WI38 (cell line): ENCODE measurements around the gene ANK2.

Experiments
- H3K4me3 ChIP-seq: 2 replicates; pipeline ENCODE4 v1.5.1; 2011; ENCODE audit warnings: low read depth, mild to moderate bottlenecking, control low read depth, low read length
- CTCF ChIP-seq: IDR thresholded peaks from 2 replicates; pipeline ENCODE4 v1.5.1; 2012; ENCODE audit warnings: low read depth, mild to moderate bottlenecking, control low read depth, low read length

ANK2 gene

DNA sequence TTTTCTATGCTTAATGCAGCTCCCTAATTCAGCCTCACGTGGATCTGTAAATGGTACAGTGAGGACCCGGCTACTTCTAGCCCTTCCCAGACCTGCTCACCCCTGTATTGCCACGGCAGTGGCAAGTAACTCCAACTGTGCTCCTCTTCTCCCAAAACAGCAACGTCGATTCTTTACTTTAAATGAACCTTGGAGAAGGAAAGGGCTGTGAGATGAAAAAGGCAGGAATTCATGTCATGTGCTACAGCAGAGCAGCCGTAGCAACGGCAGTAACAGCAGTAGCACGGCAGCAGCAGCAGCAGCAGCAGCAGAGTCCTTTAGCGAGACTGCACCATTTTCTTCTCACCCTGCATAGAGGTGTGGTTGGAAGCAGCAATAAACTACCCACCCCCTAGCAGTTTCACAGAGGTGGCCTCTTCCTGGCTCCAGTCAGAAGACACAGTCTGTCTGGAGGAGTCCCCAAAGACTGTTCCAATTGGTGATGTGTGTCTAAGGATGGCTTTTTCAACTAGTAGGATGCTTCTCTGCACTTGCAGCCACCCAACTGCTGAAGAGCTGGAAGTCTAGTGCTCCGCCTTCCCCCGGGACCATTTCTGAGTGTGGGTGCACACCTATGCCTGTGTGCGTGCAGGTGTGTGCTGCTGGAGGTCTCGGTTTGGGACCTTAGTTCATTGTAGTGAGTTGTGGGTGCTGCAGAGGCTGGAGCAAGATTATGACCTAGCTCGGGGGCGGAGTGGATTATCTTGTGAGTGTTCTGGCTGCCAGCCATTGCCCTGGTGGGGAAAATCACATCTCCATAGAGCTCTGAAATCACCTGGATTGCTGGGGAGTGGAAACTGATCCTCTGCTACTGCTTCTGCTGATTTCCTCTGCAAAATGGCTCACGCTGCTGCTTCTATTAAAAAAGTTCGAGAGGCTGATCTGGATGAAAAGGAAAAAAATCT lies 67.2 kb downstream of the ANK2 start:
- no peak for TF ChIP-seq CTCF
- H3K4me3 ChIP-seq, result no peak overlapping the region

DNA sequence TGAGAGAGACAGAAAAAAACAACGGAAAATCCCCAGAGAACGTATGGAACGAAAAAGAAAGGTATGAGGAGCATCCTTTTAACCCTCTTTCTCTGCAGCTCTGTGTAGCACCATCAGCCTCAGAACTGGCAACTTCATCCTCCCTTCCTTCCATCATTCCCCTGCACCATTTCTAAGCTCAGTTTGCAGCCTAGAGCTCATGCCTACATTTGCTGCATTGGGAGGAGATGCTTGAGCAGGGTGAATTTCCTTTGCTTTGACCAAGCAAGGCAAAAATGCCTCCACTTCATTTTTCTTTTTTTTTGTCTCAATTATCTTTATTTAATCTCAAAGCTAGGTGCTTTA lies 67.9 kb downstream of the ANK2 start:
- no peak overlapping the region for H3K4me3 ChIP-seq
- no peak for TF ChIP-seq CTCF

GRCh38 chr4:113122066-113122465 lies 72.6 kb downstream of the ANK2 start:
- no peak overlapping the region for H3K4me3 ChIP-seq
- no peak for TF ChIP-seq CTCF

DNA sequence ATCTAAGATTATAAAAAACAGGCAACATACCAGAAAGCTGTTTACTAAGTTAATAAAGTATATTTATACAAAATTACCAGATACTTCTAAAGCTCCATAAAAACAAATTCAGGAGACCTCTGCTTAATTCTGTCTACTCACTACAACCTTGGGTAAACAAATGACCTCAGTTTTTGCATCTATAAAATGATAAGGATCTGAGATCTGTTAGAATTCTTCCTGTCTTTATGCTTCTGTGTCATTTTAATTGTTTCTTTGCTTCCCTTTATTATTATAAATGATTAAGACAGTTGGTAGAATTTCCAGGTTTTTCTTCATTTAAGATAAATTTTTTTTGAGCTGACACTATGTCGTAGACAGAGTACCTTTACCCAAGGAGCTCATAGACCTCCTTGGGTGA lies 76.0 kb downstream of the ANK2 start:
- TF ChIP-seq CTCF, result no peak
- no peak overlapping the region for H3K4me3 ChIP-seq

GRCh38 chr4:113131136-113131535 lies 81.7 kb downstream of the ANK2 start:
- no peak for TF ChIP-seq CTCF
- H3K4me3 ChIP-seq, result no peak overlapping the region

DNA sequence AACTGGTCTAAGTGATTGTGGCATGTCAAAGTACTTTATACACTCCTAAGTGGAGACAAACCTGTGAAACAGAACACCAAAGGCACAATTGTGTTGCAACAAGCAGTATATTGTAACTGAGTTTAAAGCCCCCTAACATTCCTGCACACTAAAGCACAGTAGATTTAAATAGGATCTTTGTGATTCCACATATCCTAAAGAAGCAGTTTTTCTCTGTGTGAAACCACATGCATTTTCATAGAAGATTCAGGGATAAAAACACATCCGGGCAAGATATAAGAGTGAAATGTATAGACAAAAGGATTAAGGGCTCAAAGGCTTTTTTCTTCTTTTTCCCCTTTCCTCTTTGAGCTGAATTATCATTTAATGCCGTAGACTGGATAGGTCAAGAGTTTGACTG lies 82.2 kb downstream of the ANK2 start:
- no peak for TF ChIP-seq CTCF
- H3K4me3 ChIP-seq, result no peak overlapping the region

- no peak for TF ChIP-seq CTCF
- H3K4me3 ChIP-seq, result no peak overlapping the region
Measured at GRCh38 chr4:113141901-113142346, 92.5 kb downstream of the ANK2 start.
